Measurements from ENCODE around the gene VPS9D1.

DNA sequence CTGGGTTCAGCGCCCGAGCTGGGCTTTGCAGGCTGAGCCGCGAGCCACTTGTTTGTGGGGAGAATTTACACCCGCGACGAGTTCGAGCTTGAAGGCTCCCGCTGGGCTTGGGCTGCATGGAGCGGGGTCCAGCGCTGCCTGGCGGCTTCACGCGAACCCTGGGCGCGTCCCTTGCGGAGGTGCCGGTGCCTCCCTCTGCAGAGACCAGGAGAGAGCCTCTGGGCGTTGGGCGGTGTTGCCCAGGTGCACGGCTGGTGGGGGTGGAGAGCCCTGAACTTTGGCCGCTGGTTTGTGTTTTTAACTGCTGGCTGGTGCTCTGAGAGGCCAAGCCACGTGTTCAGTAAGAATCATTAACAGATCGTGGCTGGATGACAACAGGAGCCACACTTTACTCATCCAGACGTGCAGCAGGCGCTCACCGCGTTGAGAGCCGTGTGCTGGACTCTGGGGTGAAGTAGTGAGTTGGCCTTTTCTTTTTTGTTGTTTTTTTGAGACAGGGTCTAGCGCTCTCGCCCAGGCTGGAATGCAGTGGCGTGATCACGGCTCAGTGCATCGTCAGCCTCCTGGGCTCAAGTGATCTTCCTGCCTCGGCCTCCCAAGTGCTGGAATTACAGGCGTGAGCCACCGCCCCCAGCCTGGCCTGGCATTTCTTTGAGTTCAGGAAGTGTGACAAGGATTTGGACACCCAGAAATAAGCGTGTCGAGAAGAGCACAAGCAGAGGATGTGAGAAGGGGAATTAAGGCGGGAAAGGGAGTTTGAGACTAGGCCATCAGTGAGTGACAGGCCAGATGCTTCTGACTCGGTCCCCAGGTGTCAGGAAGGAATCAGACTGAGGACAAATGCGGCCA, 33.4 kb downstream of the VPS9D1 start:
- TF ChIP-seq EZH2 (IDR thresholded peaks at IDR 0.05; ENCODE audit: insufficient read depth, poor library complexity, severe bottlenecking) = no peak
- TF ChIP-seq EZH2phosphoT487 (IDR thresholded peaks at IDR 0.05; ENCODE audit: insufficient read depth, low read depth) = no peak
